ENCODE measurements around the gene KLF12. TPM values are rescaled to one million over a fixed set of nuclear protein-coding genes. Genes with fewer than 3 reads are reported as not detected.

KLF12 gene
- total RNA-seq, 2 experiments from 2014 or later: 17.1 to 19.6 TPM

DNA sequence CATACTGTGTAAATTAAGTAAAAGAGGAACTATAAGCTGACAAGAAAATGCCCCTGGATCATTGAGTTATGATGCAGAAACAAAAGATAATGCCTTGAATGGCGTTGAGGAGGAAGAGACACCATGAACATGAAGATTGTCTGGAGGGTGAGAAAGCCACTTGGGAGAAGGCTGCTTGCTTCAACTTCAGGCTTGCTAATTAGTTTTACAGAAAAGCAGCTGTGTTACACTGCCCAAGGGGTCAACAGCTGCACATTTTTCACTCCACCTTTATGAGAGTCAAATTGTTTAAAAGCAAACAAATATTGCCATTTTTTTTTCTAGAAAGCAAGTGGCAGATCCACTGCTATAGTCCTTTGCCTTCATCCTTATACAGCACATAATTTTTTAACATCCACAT lies 35.5 kb upstream of the KLF12 start:
- POLR2A ChIA-PET: no interaction called here
- H3K9me3 Mint-ChIP-seq: no peaks in the 10 kb centered on the region
- H3K27me3 Mint-ChIP-seq: no peaks in the 10 kb centered on the region
- no peaks in the 10 kb centered on the region for H3K36me3 Mint-ChIP-seq (ENCODE audit: low read depth)
- no peak overlapping the region for H3K27ac Mint-ChIP-seq
- intact Hi-C loops (cut with micrococcal nuclease): no loop called here
- CTCF ChIA-PET: interaction anchor here (1.5 kb wide), 1 partner anchor 117 kb away, joined by 4 read pairs; no protein-coding TSS in a partner anchor
- H3K4me3 Mint-ChIP-seq: no peak overlapping the region
- peaks cover 3% of the 10 kb centered on the region for H3K4me1 Mint-ChIP-seq (ENCODE audit: low read depth)
- no peak for DNase-seq
- ATAC-seq: no peak
- TF ChIP-seq, protein P1, sequence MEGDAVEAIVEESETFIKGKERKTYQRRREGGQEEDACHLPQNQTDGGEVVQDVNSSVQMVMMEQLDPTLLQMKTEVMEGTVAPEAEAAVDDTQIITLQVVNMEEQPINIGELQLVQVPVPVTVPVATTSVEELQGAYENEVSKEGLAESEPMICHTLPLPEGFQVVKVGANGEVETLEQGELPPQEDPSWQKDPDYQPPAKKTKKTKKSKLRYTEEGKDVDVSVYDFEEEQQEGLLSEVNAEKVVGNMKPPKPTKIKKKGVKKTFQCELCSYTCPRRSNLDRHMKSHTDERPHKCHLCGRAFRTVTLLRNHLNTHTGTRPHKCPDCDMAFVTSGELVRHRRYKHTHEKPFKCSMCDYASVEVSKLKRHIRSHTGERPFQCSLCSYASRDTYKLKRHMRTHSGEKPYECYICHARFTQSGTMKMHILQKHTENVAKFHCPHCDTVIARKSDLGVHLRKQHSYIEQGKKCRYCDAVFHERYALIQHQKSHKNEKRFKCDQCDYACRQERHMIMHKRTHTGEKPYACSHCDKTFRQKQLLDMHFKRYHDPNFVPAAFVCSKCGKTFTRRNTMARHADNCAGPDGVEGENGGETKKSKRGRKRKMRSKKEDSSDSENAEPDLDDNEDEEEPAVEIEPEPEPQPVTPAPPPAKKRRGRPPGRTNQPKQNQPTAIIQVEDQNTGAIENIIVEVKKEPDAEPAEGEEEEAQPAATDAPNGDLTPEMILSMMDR (IDR thresholded peaks at IDR 0.05): no peak

DNA sequence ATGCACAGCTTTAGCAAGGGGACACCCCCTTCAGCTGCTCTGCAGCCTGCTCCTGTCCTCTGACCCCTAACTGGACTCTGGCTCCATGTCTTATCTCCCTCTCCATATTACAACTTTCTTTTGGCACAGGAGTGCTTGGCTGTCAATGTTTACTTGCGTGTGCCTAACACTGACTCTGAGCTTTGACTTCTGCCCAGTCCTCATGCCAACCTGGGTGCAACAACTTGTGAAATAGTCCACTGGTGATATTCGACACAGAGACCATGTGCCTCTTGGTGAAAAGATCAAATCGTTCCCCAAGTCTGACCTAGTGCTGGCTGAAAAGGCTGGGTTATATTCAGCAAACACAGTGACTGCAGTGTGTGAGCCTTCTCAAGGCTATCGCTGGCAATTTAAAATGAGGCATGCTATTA lies 34.1 kb upstream of the KLF12 start:
- ATAC-seq (no peak), DNase-seq (no peak)
- CTCF ChIA-PET: no interaction called here
- intact Hi-C loops (cut with micrococcal nuclease): no loop called here
- H3K27ac Mint-ChIP-seq: no peak overlapping the region
- H3K4me1 Mint-ChIP-seq (ENCODE audit: low read depth): no peaks in the 10 kb centered on the region
- H3K36me3 Mint-ChIP-seq (ENCODE audit: low read depth): no peaks in the 10 kb centered on the region
- POLR2A ChIA-PET: interaction anchor here (1.0 kb wide), 1 partner anchor 8 kb away, joined by 3 read pairs; no protein-coding TSS in a partner anchor
- no peaks in the 10 kb centered on the region for H3K27me3 Mint-ChIP-seq
- H3K4me3 Mint-ChIP-seq: no peak overlapping the region
- H3K9me3 Mint-ChIP-seq: no peaks in the 10 kb centered on the region
- TF ChIP-seq, protein P1 (IDR thresholded peaks at IDR 0.05): no peak

DNA sequence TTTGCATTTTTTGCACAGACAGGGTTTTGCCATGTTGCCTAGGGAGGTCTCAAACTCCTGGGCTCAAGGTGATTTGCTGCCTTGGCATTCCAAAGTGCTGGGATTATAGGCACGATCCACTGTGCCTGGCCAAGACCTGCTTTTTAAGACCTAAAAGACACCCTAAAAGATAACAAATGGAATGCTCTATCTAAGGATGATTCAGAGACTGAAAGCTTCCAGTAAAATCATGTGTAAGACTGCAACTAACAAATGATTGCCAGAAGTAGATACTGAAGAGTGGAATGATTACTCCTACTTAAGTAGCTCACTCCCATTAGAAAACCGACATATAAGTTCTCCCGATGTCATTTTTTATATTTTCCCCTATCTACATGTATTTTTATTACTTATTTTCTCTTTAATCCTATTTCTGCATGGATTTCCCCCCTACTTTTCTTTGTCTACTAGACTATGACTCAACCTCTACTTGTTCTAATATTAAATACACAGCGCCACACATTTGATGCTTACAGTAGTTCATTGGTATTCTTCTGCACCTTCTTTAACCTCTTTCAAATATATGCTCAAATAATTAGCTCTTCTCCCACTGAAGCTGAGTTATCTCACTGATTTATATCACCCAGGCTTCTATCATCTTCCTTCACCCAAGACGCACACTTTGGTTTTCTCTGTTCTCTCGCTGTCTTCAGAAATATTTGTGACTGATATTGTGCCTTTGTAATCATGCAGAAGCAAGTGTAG lies 32.2 kb upstream of the KLF12 start:
- no peak overlapping the region for H3K4me3 Mint-ChIP-seq
- H3K9me3 Mint-ChIP-seq: no peaks in the 10 kb centered on the region
- H3K27ac Mint-ChIP-seq: no peak overlapping the region
- H3K27me3 Mint-ChIP-seq: no peaks in the 10 kb centered on the region
- no peaks in the 10 kb centered on the region for H3K36me3 Mint-ChIP-seq (ENCODE audit: low read depth)
- intact Hi-C loops (cut with micrococcal nuclease): no loop called here
- no peak for DNase-seq
- no peaks in the 10 kb centered on the region for H3K4me1 Mint-ChIP-seq (ENCODE audit: low read depth)
- POLR2A ChIA-PET: interaction anchor here (0.7 kb wide), 1 partner anchor 14 kb away, joined by 4 read pairs; no protein-coding TSS in a partner anchor
- no peak for ATAC-seq
- TF ChIP-seq, protein P1 (IDR thresholded peaks at IDR 0.05): no peak
- CTCF ChIA-PET: interaction anchor here (1.2 to 1.7 kb wide), 3 partner anchors 13 to 25 kb away, joined by 3 to 5 read pairs (median 4); no protein-coding TSS in a partner anchor

DNA sequence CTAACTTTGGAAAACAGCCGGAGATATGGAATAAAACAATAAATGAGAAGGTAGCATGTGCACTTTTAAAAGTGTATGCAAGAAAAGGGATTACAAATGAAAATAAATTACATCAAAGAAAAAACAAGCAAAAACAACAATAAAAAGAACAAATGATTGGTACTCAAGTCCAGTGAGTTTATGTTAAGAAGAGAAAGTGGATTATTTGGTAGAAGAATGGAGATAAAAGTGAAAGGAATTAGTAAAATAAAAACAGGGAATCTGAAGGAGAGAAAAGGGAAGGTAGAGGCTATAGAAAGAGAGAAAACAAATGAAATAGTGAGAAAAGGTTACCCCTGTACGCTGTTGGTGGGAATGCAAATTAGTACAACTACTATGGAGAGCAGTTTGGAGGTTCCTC lies 28.6 kb upstream of the KLF12 start:
- H3K4me3 Mint-ChIP-seq: no peak overlapping the region
- H3K27ac Mint-ChIP-seq: no peak overlapping the region
- TF ChIP-seq, protein P1 (IDR thresholded peaks at IDR 0.05): no peak
- intact Hi-C loops (cut with micrococcal nuclease): no loop called here
- ChIA-PET CTCF (no interaction called here), POLR2A (interaction anchor here (0.6 kb wide), 1 partner anchor 91 kb away, joined by 3 read pairs; no protein-coding TSS in a partner anchor)
- H3K4me1 Mint-ChIP-seq (ENCODE audit: low read depth): peaks cover 10% of the 10 kb centered on the region
- DNase-seq (no peak), ATAC-seq (no peak)
- no peaks in the 10 kb centered on the region for H3K9me3 Mint-ChIP-seq
- H3K36me3 Mint-ChIP-seq (ENCODE audit: low read depth): no peaks in the 10 kb centered on the region
- H3K27me3 Mint-ChIP-seq: no peaks in the 10 kb centered on the region

DNA sequence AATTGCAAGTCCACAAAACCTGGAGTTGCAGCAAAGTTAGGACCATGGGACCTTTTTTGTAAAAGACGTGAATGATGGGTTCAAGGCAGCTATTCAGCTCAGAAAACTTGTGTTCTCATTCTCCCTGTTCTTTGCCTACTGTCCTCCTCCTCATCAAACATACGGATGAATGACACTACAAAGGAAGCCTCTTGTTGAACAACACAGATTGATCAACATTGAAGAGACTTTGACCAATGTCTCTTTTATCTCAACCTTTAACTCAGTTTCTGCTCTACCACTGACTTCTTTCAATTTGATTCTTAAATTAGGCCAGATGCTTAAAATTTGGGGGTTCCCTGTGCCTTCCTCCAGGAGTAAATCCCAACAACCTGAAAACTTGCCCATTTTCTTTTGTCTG lies 27.9 kb upstream of the KLF12 start:
- Mint-ChIP-seq H3K4me3 (no peak overlapping the region), H3K4me1 (ENCODE audit: low read depth) (peaks cover 10% of the 10 kb centered on the region), H3K36me3 (ENCODE audit: low read depth) (no peaks in the 10 kb centered on the region), H3K27me3 (no peaks in the 10 kb centered on the region), H3K9me3 (no peaks in the 10 kb centered on the region), H3K27ac (no peak overlapping the region)
- ATAC-seq: no peak
- CTCF ChIA-PET: no interaction called here
- POLR2A ChIA-PET: no interaction called here
- TF ChIP-seq, protein P1 (IDR thresholded peaks at IDR 0.05): no peak
- intact Hi-C loops (cut with micrococcal nuclease): no loop called here
- no peak for DNase-seq

All from activated CD8-positive, alpha-beta T cell treated with anti-CD3 and anti-CD28 coated beads for 36 hours (primary cell).